ENCODE measurements around the gene SPPL3.

- TF ChIP-seq CTCF (IDR thresholded peaks at IDR 0.05): no peak
- TF ChIP-seq POLR2A (IDR thresholded peaks at IDR 0.05): no peak
Observed at GRCh38 chr12:120733574-120733973, 170.6 kb downstream of the SPPL3 start.
